ENCODE measurements around the gene FXR1.
"Not testable (repeated sequence)": the region's sequence is repeated elsewhere in the genome, so short reads cannot be mapped to it uniquely, and the experiment has no call there.

FXR1 gene

GRCh38 chr3:180940826-180941225, 28.4 kb downstream of the FXR1 start:
- no peak for DNase-seq

- DNase-seq = no peak
Measured at GRCh38 chr3:180947761-180948390, 35.4 kb downstream of the FXR1 start.

- DNase-seq = no peak
Measured at GRCh38 chr3:180959691-180960090, 47.2 kb downstream of the FXR1 start.

GRCh38 chr3:180961087-180961486, 48.6 kb downstream of the FXR1 start:
- no peak for DNase-seq

GRCh38 chr3:180961552-180961951, 49.1 kb downstream of the FXR1 start:
- no peak for DNase-seq

DNA sequence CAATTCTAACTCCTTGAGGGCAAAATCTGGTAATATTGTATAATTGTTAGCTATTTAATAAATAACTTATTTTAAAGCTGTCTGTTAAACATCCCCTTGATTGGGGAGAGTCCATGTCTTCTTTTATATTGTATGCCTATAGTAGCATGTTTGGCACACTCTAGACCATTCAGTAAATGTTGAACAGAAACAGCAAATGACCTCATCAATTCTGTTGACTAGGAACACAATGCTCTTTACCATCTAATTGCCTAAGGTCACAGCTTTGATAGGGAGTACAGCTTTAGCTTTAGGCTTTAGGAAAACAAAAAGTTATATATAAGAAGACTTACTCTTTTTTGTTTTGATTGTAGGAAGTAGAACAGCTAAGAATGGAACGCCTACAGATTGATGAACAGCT, 50.1 kb downstream of the FXR1 start:
- DNase-seq = no peak

DNA sequence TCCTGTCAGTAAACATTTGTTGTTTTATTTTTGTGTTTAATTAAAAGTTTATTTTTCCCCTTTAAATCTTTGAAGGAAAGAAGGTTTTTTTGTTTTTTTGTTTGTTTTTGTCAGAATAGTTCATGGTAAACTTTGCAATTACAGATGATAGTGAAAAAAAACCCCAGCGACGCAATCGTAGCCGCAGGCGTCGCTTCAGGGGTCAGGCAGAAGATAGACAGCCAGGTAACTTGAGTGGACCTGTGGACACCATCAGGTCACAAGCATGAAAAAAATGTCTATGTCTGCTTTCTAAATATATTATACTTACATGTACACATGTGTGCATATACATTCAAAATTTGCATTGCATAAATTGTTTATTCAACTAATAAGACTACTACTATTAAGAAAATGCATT, 58.5 kb downstream of the FXR1 start:
- no peak for DNase-seq

DNA sequence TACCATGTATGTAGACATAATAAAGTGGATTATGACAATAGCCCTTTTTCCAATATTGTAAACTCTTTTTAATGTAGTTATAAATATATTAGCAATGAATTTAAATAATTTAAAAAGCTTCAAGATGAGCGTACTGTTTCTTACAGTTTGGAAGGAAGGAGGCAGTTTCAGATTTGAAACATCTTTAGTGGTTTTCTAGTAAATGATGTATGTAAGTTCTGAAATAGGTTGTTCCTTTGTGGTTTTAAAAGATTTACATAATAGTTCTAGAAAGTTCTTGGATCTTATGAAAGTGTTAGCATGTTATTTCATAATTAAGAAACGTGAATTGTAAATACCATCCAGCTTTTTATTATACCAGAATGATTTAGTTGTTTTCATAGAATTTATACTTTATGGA, 61.1 kb downstream of the FXR1 start:
- no peak for DNase-seq

- DNase-seq = no peak
Measured at GRCh38 chr3:180974286-180974685, 61.8 kb downstream of the FXR1 start.

DNA sequence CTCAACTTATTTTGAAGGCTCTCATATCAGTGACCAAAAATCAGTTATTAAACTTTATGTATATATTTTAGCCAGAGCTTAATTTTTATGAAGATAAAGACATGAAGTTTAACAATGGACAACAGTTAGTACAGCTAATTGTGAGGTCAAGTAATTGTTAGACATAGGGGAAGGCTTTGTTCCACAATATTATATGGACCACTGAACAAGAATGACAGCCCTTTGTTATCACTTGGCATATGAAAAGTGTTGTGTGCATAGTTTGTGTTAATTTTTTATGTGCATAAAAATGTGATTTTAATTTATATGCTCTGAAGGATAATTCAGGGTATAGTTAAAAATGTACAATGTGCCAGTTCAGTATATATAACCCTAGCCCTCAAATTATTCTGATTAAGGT, 65.0 kb downstream of the FXR1 start:
- no peak for DNase-seq

- DNase-seq = no peak
Measured at GRCh38 chr3:180979961-180980360, 67.5 kb downstream of the FXR1 start.

DNA sequence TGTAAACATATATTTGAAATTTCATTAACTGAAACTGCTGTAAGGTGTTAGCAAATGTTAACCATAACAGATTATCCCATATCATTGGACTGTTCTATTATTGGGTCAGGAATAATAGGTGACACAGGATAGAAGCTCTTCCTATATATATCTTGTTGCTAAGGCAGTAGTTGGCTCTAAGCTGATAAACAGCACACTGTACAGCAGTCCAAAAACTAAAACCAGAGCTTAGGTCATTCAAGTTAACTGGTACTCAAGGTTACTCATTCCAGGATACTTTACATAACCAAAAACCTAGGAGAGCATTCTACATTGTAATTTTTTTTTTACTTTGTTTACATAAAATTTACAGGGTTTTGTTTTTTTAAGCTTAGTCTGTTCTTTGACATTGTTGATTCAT, 68.1 kb downstream of the FXR1 start:
- no peak for DNase-seq

DNA sequence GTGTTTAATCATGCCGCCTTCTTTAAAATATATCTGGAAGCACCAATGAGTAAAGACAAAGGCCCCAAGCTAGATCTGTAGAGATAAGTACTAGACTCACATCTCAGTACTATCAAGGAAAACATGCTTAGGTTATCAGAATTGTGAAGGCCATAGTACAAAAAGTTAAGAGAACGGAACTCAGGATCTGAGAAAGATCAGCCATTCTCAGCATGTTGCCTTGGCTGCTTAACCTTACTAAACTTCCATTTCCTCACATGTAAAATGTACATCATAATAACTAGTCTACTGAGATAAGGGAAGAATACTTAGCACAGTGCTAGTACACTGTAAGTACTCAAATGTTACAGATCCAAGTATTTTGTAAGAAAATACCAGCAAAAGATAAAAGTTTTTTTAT, 69.4 kb downstream of the FXR1 start:
- no peak for DNase-seq

GRCh38 chr3:180983136-180983535, 70.7 kb downstream of the FXR1 start:
- no peak for DNase-seq

- not testable (repeated sequence) for DNase-seq
Measured at GRCh38 chr3:180986366-180986765, 73.9 kb downstream of the FXR1 start.

- DNase-seq = no peak
Measured at GRCh38 chr3:180987344-180987743, 74.9 kb downstream of the FXR1 start.

DNA sequence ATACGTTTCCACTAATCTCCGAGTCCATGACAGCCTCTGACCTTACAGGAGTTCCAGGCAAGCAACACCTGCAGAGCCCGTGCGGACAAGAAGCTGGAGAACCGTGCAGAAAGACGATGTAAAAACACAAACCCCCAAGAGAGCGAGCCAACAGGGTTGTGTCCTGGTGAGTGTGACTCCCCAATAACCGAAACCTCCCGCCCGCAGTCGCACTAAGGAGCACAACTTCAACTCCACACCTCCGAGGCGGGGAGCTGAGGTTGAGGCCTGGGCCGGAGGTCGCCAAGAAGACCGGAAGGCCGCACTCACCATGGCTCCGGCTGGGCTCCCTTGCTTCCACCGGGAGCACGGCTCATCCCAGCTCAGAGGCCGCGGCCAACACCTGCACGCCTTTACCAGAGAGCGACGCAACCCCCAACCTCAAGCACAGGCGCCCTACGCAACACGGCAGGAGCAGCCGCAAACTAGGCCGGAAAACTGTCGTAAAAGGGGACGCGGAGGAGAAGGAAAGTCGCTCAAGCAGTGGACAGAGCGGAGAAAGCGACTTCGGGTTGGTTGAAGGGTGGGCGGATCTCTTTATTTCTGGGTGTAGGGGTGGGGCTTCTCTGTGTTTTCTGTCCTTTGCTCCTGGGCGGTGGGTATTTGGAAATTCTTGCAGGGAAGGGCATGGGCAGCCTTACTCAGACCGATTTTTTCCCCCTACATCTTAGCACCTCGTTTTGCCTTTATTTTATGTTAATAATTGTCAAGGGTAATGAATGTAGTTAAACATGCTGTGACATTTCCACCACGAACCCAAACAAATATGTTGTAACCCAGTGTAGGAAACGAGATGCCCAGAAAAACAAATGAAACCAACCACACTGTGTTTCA, 77.1 kb downstream of the FXR1 start, which contains the start of gene DNAJC19:
Gene DNAJC19 (minus strand): TSS at position 446 of the 873 bp plus-strand sequence. CDS start 134 bp downstream, at position 312.
- DNase-seq = peak; percentile 93

DNA sequence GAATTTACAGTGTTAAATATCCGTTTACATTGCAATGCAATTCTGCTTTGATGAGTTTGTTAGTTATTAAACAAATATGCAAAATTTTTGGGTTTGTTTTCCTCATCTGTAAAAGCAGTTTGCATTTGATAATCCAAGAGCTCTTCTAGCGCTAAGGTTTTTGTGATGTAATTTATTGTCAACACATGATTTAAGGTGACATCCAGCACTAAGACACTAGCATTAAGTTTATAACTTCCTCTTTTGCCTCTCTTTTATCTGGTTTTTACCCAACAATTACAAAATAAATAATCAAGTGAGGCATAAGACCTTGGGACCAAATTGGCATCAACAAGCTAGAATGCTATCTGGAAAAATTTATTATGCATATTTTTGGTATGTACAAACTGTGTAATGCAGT, 78.0 kb downstream of the FXR1 start:
- no peak for DNase-seq

DNA sequence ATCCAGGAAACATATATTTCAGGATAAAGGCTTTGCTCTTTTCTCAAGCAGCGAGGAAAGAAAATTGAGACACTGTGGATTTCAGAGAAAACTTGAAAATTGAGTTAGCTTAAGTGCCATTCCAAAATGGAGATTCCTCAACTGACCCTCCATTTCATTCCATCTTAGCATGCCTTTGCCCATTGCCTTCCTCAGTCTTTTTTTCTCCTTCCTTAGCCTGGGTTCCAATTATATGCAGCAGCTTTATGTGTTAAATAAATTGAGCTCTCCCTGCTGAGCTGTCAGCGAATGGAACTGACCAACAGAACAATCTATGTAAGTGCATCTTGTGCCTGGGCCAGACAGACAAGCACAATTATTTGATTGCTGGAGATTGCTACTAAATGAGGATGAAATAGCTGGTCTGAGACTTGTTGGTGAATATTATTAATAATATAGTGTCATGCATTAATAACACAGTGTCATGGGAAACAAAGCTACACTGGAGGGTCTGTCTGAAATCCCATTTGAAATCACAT, 84.0 kb downstream of the FXR1 start:
- no peak for DNase-seq

DNA sequence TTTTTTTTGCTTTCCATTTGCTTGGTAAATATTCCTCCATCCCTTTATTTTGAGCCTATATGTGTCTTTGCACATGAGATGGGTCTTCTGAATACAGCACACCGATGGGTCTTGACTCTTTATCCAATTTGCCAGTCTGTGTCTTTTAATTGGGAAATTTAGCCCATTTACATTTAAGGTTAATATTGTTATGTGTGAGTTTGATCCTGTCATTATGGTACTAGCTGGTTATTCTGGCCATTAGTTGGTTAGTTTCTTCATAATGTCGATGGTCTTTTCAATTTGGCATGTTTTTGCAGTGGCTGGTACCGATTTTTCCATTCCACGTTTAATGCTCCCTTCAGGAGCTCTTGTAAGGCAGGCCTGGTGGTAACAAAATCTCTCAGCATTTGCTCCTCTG, 89.9 kb downstream of the FXR1 start:
- not testable (repeated sequence) for DNase-seq

- not testable (repeated sequence) for DNase-seq
Measured at GRCh38 chr3:181003469-181003868, 91.0 kb downstream of the FXR1 start.

- no peak for DNase-seq
Measured at GRCh38 chr3:181006541-181006940, 94.1 kb downstream of the FXR1 start.

DNA sequence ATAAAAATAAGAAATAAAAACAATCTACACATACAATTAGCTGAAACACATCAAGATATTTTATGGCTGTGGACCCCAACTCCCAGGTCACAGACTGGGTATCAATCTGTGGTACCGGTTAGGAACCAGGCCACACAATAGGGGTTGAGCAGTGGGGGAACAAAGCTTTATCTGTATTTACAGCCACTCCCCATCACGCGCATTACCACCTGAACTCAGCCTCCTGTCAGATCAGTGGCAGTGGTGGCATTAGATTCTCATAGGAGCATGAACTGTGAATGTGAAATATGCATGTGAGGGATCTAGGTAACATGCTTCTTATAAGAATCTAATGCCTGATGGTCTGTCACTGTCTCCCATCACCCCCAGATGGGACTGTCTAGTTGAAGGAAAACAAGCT, 94.8 kb downstream of the FXR1 start:
- no peak for DNase-seq

- no peak for DNase-seq
Measured at GRCh38 chr3:181008796-181009195, 96.3 kb downstream of the FXR1 start.

Measured in activated CD4-positive, alpha-beta T cell treated with anti-CD3 and anti-CD28 coated beads for 48 hours (primary cell).